Measurements from ENCODE around the gene IFNL2.
"Not testable (repeated sequence)": the region's sequence is repeated elsewhere in the genome, so short reads cannot be mapped to it uniquely, and the experiment has no call there.

Gene IFNL2

GRCh38 chr19:39253374-39254149, 14.6 kb upstream of the IFNL2 start:
- no peak for DNase-seq

- no peak for DNase-seq
These were observed 13.5 kb upstream of the IFNL2 start for GRCh38 chr19:39254531-39255345.

- no peak for DNase-seq
These were observed 11.0 kb upstream of the IFNL2 start for GRCh38 chr19:39257227-39257626.

- DNase-seq, result no peak
These were observed 6.5 kb upstream of the IFNL2 start for GRCh38 chr19:39261704-39262103.

GRCh38 chr19:39262496-39262895, 5.7 kb upstream of the IFNL2 start:
- DNase-seq, result no peak

GRCh38 chr19:39263912-39264305, 4.3 kb upstream of the IFNL2 start:
- DNase-seq, result no peak

GRCh38 chr19:39264306-39265290, 3.6 kb upstream of the IFNL2 start:
- no peak for DNase-seq

- no peak for DNase-seq
These were observed 2.8 kb upstream of the IFNL2 start for GRCh38 chr19:39265321-39265916.

GRCh38 chr19:39268531-39269223, 481 bp downstream of the IFNL2 start:
- DNase-seq, result not testable (repeated sequence)

GRCh38 chr19:39269369-39269768, 1.2 kb downstream of the IFNL2 start:
- DNase-seq, result not testable (repeated sequence)

GRCh38 chr19:39270036-39270871, 2.1 kb downstream of the IFNL2 start:
- no peak for DNase-seq

GRCh38 chr19:39273859-39274258, 5.7 kb downstream of the IFNL2 start:
- not testable (repeated sequence) for DNase-seq

- no peak for DNase-seq
These were observed 7.4 kb downstream of the IFNL2 start for GRCh38 chr19:39275578-39275977.

- DNase-seq, result no peak
These were observed 8.5 kb downstream of the IFNL2 start for GRCh38 chr19:39276740-39277139.

- DNase-seq, result no peak
These were observed 9.4 kb downstream of the IFNL2 start for GRCh38 chr19:39277598-39277997.

GRCh38 chr19:39282021-39282420, 13.8 kb downstream of the IFNL2 start:
- DNase-seq, result no peak

GRCh38 chr19:39284032-39284431, 15.8 kb downstream of the IFNL2 start:
- DNase-seq, result no peak

GRCh38 chr19:39293394-39293793, 25.2 kb downstream of the IFNL2 start:
- DNase-seq, result no peak

- DNase-seq, result no peak
These were observed 28.0 kb downstream of the IFNL2 start, which contains the start of gene IFNL1 for GRCh38 chr19:39296055-39296645. Gene IFNL1, plus strand, starts transcription at chr19:39296407. Its CDS starts 15 bp downstream, at chr19:39296422.

GRCh38 chr19:39296906-39297305, 28.7 kb downstream of the IFNL2 start:
- no peak for DNase-seq
